Endometrial microvascular endothelial cells (primary cell): Measurements from ENCODE around the gene TIAM2. TPM values are rescaled to one million over a fixed set of nuclear protein-coding genes. Genes with fewer than 3 reads are reported as not detected.
"Not testable (repeated sequence)": the region's sequence is repeated elsewhere in the genome, so short reads cannot be mapped to it uniquely, and the experiment has no call there.

Experiments used
- in situ Hi-C: cut with HindIII; loops from 2 replicates; pipeline ENCODE4 v1.10.0; 2017; ENCODE audit warnings: low sequenced_read_pairs, low pct_unique_long_range_greater_than_20kb; ENCODE audit errors: inconsistent ontology term
- total RNA-seq: library from RNA; depleted of rRNA; stranded (reverse); fragments of >200 nt; gene quantifications from one replicate; pipeline ENCODE4 v1.2.3, GENCODE V29; 2015; ENCODE audit errors: inconsistent ontology term

TIAM2 gene
- total RNA-seq, 1 donor from 2014 or later, result 11.2 TPM

- in situ Hi-C loops, result loop anchor here (5.0 to 10.0 kb wide), 3 partner anchors 84 to 244 kb away; partner anchors contain the start of gene TFB1M
Observed at GRCh38 chr6:155171109-155171746, 176.1 kb downstream of the TIAM2 start.

- in situ Hi-C loops, result loop anchor here (5.0 to 10.0 kb wide), 3 partner anchors 83 to 245 kb away; partner anchors contain the start of gene TFB1M
Observed at GRCh38 chr6:155171747-155172449, 176.8 kb downstream of the TIAM2 start.

- in situ Hi-C loops, result loop anchor here (5.0 to 10.0 kb wide), 3 partner anchors 81 to 246 kb away; partner anchors contain the start of gene TFB1M
Observed at GRCh38 chr6:155173488-155173887, 178.4 kb downstream of the TIAM2 start.

GRCh38 chr6:155174576-155175211, 179.6 kb downstream of the TIAM2 start:
- in situ Hi-C loops, result loop anchor here (5.0 to 10.0 kb wide), 3 partner anchors 80 to 247 kb away; partner anchors contain the start of gene TFB1M

DNA sequence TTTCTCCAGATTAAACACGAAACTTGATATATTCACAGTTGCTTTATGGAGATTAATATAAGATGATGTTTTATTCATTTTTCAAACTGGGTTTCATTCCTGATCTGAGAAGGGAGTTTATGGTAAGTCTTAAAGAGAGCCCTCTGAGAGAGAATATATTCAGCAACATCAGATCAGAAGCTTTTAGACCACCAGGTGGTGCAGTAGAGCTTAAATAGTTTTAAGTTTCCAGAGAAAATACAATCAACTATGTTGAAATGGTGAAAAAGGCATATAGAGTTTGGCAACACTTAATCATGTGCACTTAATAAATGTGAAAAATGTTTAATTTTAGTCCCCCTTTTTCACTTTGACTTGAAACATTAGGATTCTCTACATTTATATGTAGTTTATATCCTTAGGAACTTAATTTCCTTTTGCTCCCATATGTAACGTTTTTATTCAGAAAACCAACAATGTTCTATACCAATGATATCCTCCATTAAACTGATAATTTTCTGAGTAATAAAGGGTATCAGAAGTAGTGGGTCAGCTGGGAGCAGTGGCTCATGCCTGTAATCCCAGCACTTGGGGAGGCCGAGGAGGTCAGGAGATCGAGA, 182.3 kb downstream of the TIAM2 start:
- in situ Hi-C loops, result loop anchor here (10.0 kb wide), 2 partner anchors 77 to 137 kb away; partner anchors contain the start of gene TFB1M

GRCh38 chr6:155181498-155181897, 186.4 kb downstream of the TIAM2 start:
- in situ Hi-C loops, result no loop called here

DNA sequence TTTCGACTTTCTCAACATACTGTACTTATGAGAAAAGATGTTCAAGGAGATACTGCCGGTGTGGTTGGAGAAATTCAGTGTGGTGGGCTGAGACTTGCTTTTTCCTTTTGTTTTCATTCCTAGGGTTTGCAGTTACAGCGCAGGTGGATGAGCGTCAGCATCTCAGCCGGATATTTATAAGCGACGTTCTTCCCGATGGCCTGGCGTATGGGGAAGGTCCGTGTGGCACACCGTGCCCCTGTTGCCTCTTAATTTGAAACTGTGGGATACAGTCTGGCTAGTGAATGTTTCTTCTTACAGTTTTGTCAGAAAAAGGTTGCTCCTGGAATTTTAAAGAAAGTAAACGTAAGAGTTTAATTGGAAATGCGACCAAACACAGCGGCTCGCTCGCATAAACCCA, 187.0 kb downstream of the TIAM2 start:
- in situ Hi-C loops, result no loop called here

- in situ Hi-C loops, result no loop called here
Observed at GRCh38 chr6:155183095-155183494, 188.0 kb downstream of the TIAM2 start.

GRCh38 chr6:155185041-155185440, 189.9 kb downstream of the TIAM2 start:
- in situ Hi-C loops, result not testable (repeated sequence)

GRCh38 chr6:155185544-155185943, 190.4 kb downstream of the TIAM2 start:
- in situ Hi-C loops, result no loop called here

DNA sequence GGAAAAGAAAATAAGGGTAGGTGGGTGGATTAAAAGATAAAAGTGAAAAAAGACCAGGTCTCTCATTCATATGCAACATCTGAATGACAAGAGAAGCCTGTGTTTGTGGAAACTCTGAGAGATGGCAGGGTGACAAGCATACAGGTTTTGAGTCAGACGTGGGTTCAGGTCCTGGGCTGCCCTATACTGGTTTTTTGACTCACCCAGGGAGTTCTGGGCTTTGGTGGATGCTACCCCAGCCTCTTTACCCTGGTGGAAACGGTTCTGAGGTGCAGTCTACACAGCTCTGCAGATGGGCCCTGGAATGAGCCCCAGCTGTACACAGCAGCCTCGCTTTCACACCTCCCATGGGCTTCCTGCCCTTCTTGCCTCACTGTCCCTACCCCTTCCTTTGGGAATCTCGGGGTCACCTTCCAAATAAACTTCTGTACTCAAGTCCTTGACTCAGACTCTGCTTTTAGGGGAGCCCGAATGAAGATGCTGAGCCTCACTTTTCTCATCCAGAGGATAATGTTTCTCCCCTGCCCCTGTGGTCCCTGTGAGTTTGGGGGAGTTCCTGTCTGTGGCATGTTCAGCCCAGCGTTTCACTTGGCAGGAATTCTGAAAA, 191.0 kb downstream of the TIAM2 start:
- in situ Hi-C loops, result no loop called here

GRCh38 chr6:155187106-155187505, 192.0 kb downstream of the TIAM2 start:
- in situ Hi-C loops, result no loop called here

DNA sequence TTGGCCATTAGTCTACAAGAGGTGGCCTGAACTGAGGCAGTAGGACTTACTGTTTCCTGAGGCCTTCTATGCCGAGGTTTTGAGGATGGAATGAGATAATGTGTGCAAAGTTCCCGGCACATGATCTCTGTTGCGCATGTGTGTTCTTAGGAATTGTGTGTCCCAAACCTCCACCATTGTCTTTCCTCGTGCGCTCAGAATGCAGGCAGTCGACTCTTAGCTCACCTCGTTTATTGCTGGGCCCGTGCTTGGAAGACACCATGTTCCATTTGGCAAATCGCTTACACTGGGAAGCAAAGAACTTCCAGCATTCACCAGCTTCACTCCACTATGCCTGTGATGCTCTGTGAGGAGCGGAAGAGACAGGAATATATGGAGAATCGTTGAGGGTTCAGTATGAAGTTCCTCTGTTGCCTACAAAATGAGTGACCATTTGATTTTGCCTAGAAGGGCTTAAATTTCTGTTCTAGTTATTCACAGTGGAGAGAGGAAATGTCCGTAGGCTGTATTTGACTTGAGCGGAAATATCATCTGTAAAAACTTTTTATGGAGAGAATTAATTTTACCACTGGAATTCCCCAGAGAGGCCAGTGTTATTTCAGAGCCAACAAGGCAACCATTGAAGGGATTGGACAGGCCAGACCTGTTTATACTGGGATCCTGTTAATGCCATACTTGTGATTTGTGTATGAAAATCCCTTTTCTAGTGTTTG, 193.0 kb downstream of the TIAM2 start:
- in situ Hi-C loops, result no loop called here

DNA sequence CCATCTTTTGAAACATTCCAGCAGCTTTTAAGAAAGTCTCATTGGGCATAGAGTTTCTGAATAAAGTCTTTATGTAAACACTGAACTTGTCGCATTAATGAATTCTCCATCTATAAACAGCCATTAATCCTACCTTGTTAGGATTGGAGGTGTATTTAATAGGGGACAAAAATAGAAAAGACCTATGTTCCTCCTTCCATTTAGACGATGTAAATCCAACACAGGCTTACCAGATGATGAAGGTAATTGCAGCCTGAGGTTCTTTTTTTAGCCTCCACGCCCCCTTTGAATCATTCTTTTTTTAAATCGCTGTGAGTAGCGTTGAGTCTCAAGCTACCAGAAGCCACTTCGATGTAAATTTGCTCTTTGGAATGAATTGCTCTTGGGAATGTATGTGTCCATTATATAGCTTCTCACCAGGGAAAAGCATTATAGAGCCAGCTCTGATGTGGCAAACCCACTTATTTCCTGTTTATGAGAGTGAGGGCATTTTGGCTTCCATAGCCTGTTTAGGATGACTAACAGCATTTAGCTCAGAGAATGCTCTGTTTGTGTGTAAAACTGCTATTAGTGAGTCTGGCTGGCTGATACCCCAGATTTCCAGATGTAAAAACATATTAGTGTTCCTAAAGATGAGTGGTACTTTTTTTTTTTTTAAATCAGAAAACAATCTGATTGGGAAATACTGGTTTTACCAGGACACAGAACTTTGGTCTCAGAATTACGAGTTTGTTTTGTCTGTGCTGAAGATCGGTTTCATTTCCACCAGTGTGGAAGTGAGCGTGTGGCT, 193.8 kb downstream of the TIAM2 start:
- in situ Hi-C loops, result no loop called here

DNA sequence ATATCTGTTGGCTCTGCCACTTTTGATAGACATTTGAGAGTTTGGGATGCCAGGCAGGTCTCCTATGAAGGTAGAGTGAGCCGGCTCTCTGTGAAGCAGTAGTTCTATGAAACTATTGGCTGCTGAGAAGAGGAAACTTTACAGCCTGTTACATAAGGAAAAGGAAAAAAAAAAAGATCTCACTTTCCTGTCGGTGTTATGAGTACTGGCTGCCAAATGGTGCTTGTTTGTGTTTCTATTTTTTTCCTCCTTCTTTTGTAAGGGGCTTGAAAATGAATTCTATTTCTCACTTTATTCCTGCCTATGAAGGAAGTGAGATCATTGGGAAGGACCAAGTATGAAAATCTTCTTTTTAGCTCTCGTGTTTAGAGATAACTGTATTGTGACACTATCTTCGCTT, 195.6 kb downstream of the TIAM2 start:
- in situ Hi-C loops, result no loop called here

DNA sequence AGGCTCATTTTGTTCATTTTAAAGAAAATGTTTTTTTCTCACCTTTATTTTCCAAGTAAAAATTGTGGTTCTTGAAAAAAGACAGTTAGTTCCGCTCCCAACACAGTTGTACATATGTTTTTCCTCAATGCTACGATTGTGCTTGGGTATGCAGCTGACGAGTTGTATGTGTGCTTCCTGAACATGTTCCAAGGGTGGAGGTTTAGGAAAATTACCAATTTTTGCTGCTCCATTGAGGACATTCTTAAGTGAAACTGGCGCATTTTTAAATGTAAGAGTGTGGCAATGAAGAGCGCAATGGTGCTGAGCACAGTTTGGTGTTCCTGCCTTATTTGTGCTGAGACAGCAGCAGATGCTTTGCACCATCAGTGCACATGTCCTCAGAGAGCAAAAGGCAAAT, 198.4 kb downstream of the TIAM2 start:
- in situ Hi-C loops, result no loop called here

GRCh38 chr6:155194399-155194798, 199.3 kb downstream of the TIAM2 start:
- in situ Hi-C loops, result no loop called here

- in situ Hi-C loops, result no loop called here
Observed at GRCh38 chr6:155195903-155196302, 200.8 kb downstream of the TIAM2 start.
